ENCODE data around the gene RFX5. TPM values are rescaled to one million over a fixed set of nuclear protein-coding genes. Genes with fewer than 3 reads are reported as not detected.

RFX5 gene
- total and polyA plus RNA-seq, 2 of the 13 experiments (the other 11 are each of a cell fraction or from before 2014, with no cell fraction given) = 17.9 to 36.2 TPM

DNA sequence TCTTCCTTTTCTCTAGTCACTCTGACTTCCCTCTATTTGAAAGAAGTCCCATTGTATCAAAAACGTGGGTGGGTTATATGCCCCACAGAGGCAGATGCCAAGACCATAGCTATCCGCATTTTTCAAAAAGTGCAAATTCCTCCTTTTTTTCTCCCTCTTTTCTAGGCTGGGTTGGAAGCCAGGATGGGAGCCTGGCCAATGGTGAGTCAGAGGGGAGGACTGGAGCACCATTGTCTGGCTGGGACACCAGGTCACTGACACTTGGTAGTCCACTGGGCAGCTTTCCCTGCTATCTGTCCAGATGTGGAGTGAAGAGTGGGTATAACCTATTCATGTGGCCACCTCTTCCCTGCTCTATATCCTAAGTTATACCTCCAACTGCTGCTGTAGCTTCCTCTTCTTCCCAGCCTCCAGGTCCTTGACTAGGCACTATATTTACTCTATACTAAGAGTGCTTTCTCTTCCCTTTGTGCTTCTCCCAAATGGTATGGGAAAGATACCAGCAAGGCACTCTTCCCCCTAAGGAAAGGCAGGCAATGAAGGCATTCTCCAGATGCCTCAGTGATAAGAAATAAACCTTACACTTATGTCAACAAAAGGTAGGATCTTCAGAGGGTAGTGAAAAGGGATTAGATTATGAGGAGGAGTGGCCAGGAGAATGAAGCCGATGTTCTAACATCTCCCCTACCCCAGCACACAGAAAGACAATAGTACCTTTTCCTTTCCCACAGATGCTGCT lies 32.7 kb downstream of the RFX5 start:
- no peak overlapping the region for H3K27ac ChIP-seq (ENCODE audit: extremely low read length, insufficient read depth, low read length)
- no peak overlapping the region for H2AFZ ChIP-seq (ENCODE audit: low read length)
- no peak overlapping the region for H3K4me3 ChIP-seq (replicated peaks in 1 of 3; ENCODE audit: insufficient read depth in 1 of 3, low read depth in 2 of 3, low read length in 3 of 3)
- intact Hi-C loops (cut with micrococcal nuclease; ENCODE audit: unreplicated experiment) = no loop called here
- CTCF ChIA-PET (ENCODE audit: low intra/inter-chr PET ratio, low total read pairs) = no interaction called here
- POLR2A ChIA-PET = interaction anchor here (1.0 to 2.6 kb wide), 2 partner anchors 13 to 58 kb away, joined by 3 to 19 read pairs; partner anchors contain the start of genes PI4KB and SELENBP1
- H3K9me3 ChIP-seq (ENCODE audit: low read length) = no peaks in the 10 kb centered on the region
- no TSS peak for BruUV-seq (replicated peaks)
- H3K79me2 ChIP-seq (ENCODE audit: insufficient read depth, low read length) = no peaks in the 10 kb centered on the region
- no peaks in the 10 kb centered on the region for H4K20me1 ChIP-seq (ENCODE audit: insufficient read depth, low read length)
- DNase-seq (ENCODE audit: low spot score) (peak; percentile 15), ATAC-seq (peak; percentile 23; the same call in 1 of the 3 replicates), FAIRE-seq (no peak)
- in situ Hi-C loops (cut with HindIII; ENCODE audit: extremely low pct_ligation_motif_present, low pct_unique_long_range_greater_than_20kb) = no loop called here
- TF ChIP-seq TBL1XR1 (IDR thresholded peaks at IDR 0.05; ENCODE audit: borderline replicate concordance, low read length, partially characterized antibody) = no peak
- TF ChIP-seq FOSL2 (CRISPR knock-in tag; IDR thresholded peaks at IDR 0.05) = peak; percentile 52
- WGBS (ENCODE audit: low lambda C conversion rate) = 80% methylated on average over 3 of the region's 3 CpGs
- H3K4me1 ChIP-seq (ENCODE audit: insufficient read depth, low read length) = peaks cover 17% of the 10 kb centered on the region
- no peak overlapping the region for H3K9ac ChIP-seq (ENCODE audit: insufficient read depth, low read depth, low read length)
- H3K27me3 ChIP-seq (ENCODE audit: control insufficient read depth in 1 of 2, insufficient read depth in 2 of 2, low read length in 2 of 2) = no peaks in the 10 kb centered on the region
- peaks cover 7 to 51% of the 10 kb centered on the region in 2 experiments for H3K36me3 ChIP-seq (replicated peaks in 1 of 2; ENCODE audit: control insufficient read depth in 1 of 2, insufficient read depth in 2 of 2, low read length in 2 of 2)
- H3K4me2 ChIP-seq (ENCODE audit: low read depth, low read length) = no peak overlapping the region

DNA sequence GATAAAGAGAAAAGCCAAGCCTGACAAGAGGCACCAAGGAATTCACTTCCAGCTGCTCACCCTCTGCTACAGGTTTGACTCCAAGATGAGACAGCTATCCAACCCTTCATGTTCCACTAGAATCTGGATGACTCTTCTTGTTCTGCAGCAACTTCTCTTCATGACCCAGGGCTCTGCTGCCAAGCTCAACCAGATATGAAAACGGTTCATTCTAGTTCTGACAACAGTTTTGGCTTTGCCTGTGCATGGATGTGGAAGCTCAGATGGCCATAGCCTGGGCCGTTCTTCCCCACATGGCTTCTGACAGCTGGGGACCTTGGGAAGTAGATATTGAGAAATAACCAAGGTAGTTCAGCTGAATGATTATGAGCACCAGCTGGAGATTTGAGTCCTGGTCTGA lies 33.6 kb downstream of the RFX5 start:
- ATAC-seq (no peak), FAIRE-seq (no peak), DNase-seq (ENCODE audit: low spot score) (no peak)
- in situ Hi-C loops (cut with HindIII; ENCODE audit: extremely low pct_ligation_motif_present, low pct_unique_long_range_greater_than_20kb) (no loop called here), intact Hi-C loops (cut with micrococcal nuclease; ENCODE audit: unreplicated experiment) (no loop called here)
- no peak overlapping the region for H2AFZ ChIP-seq (ENCODE audit: low read length)
- 65% methylated on average over 2 of the region's 2 CpGs for WGBS (ENCODE audit: low lambda C conversion rate)
- ChIA-PET CTCF (ENCODE audit: low intra/inter-chr PET ratio, low total read pairs) (no interaction called here), POLR2A (interaction anchor here (1.0 to 2.6 kb wide), 2 partner anchors 14 to 59 kb away, joined by 3 to 19 read pairs; partner anchors contain the start of genes PI4KB and SELENBP1)
- H3K27ac ChIP-seq (ENCODE audit: extremely low read length, insufficient read depth, low read length) = no peak overlapping the region
- no peak overlapping the region for H3K4me3 ChIP-seq (replicated peaks in 1 of 3; ENCODE audit: insufficient read depth in 1 of 3, low read depth in 2 of 3, low read length in 3 of 3)
- H3K9me3 ChIP-seq (ENCODE audit: low read length) = no peaks in the 10 kb centered on the region
- H3K36me3 ChIP-seq (replicated peaks in 1 of 2; ENCODE audit: control insufficient read depth in 1 of 2, insufficient read depth in 2 of 2, low read length in 2 of 2) = peaks cover 8 to 55% of the 10 kb centered on the region in 2 experiments
- no peaks in the 10 kb centered on the region for H4K20me1 ChIP-seq (ENCODE audit: insufficient read depth, low read length)
- peaks cover 17% of the 10 kb centered on the region for H3K4me1 ChIP-seq (ENCODE audit: insufficient read depth, low read length)
- H3K79me2 ChIP-seq (ENCODE audit: insufficient read depth, low read length) = no peaks in the 10 kb centered on the region
- no peak overlapping the region for H3K9ac ChIP-seq (ENCODE audit: insufficient read depth, low read depth, low read length)
- H3K27me3 ChIP-seq (ENCODE audit: control insufficient read depth in 1 of 2, insufficient read depth in 2 of 2, low read length in 2 of 2) = no peaks in the 10 kb centered on the region
- BruUV-seq (replicated peaks) = no TSS peak
- H3K4me2 ChIP-seq (ENCODE audit: low read depth, low read length) = no peak overlapping the region
- TF ChIP-seq, protein P1, sequence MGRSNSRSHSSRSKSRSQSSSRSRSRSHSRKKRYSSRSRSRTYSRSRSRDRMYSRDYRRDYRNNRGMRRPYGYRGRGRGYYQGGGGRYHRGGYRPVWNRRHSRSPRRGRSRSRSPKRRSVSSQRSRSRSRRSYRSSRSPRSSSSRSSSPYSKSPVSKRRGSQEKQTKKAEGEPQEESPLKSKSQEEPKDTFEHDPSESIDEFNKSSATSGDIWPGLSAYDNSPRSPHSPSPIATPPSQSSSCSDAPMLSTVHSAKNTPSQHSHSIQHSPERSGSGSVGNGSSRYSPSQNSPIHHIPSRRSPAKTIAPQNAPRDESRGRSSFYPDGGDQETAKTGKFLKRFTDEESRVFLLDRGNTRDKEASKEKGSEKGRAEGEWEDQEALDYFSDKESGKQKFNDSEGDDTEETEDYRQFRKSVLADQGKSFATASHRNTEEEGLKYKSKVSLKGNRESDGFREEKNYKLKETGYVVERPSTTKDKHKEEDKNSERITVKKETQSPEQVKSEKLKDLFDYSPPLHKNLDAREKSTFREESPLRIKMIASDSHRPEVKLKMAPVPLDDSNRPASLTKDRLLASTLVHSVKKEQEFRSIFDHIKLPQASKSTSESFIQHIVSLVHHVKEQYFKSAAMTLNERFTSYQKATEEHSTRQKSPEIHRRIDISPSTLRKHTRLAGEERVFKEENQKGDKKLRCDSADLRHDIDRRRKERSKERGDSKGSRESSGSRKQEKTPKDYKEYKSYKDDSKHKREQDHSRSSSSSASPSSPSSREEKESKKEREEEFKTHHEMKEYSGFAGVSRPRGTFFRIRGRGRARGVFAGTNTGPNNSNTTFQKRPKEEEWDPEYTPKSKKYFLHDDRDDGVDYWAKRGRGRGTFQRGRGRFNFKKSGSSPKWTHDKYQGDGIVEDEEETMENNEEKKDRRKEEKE (IDR thresholded peaks at IDR 0.05) = no peak
- TF ChIP-seq, protein P2, sequence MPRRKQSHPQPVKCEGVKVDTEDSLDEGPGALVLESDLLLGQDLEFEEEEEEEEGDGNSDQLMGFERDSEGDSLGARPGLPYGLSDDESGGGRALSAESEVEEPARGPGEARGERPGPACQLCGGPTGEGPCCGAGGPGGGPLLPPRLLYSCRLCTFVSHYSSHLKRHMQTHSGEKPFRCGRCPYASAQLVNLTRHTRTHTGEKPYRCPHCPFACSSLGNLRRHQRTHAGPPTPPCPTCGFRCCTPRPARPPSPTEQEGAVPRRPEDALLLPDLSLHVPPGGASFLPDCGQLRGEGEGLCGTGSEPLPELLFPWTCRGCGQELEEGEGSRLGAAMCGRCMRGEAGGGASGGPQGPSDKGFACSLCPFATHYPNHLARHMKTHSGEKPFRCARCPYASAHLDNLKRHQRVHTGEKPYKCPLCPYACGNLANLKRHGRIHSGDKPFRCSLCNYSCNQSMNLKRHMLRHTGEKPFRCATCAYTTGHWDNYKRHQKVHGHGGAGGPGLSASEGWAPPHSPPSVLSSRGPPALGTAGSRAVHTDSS (CRISPR knock-in tag; conservative IDR thresholded peaks at IDR 0.05) = no peak
- TF ChIP-seq NCOR1 (IDR thresholded peaks at IDR 0.05; ENCODE audit: borderline replicate concordance, low read length) (no peak), MAFG (CRISPR knock-in tag; IDR thresholded peaks at IDR 0.05) (no peak), SMARCC2 (IDR thresholded peaks at IDR 0.05) (no peak), ZBTB20 (CRISPR knock-in tag; IDR thresholded peaks at IDR 0.05; ENCODE audit: borderline replicate concordance, low read depth) (no peak), SNAI1 (CRISPR knock-in tag; IDR thresholded peaks at IDR 0.05; ENCODE audit: borderline replicate concordance) (no peak), HOXA3 (CRISPR knock-in tag; IDR thresholded peaks at IDR 0.05) (no peak), LCORL (IDR thresholded peaks at IDR 0.05) (no peak), LCORL (CRISPR knock-in tag; IDR thresholded peaks at IDR 0.05) (no peak)

Measured in HepG2 (cell line).